Inflammatory macrophage (primary cell): ENCODE results near the gene CLCN2.
"Not testable (repeated sequence)": the region's sequence is repeated elsewhere in the genome, so short reads cannot be mapped to it uniquely, and the experiment has no call there.

ENCODE experiments used
- DNase-seq, 2 donors: peaks; one replicate each; pipeline ENCODE4 v3.0.0-alpha.2; 2020 to 2022

CLCN2 gene

GRCh38 chr3:184344579-184345316 lies 16.7 kb downstream of the CLCN2 start:
- DNase-seq, result no peak

GRCh38 chr3:184343200-184343876 lies 18.1 kb downstream of the CLCN2 start:
- DNase-seq, result no peak

GRCh38 chr3:184341925-184342324 lies 19.5 kb downstream of the CLCN2 start:
- DNase-seq, result no peak

GRCh38 chr3:184339451-184340135 lies 21.8 kb downstream of the CLCN2 start:
- DNase-seq, result not testable (repeated sequence)

- no peak for DNase-seq
These were observed 22.4 kb downstream of the CLCN2 start for GRCh38 chr3:184339001-184339400.

- DNase-seq, result peak; percentile 33 to 76
These were observed 22.9 kb downstream of the CLCN2 start for GRCh38 chr3:184338511-184338945.

- DNase-seq, result no peak
These were observed 23.4 kb downstream of the CLCN2 start for GRCh38 chr3:184337981-184338380.

- no peak for DNase-seq
These were observed 24.0 kb downstream of the CLCN2 start, which contains the start of gene FAM131A for GRCh38 chr3:184337399-184337714. FAM131A (plus strand) TSS chr3:184337600; CDS start chr3:184337631, 31 bp downstream.

- peak; percentile 59 to 69 for DNase-seq
These were observed 24.6 kb downstream of the CLCN2 start for GRCh38 chr3:184336547-184337398.

- DNase-seq, result peak; percentile 72 to 84
These were observed 25.5 kb downstream of the CLCN2 start for GRCh38 chr3:184335661-184336546.

GRCh38 chr3:184335291-184335660 lies 26.1 kb downstream of the CLCN2 start:
- DNase-seq, result no peak

GRCh38 chr3:184334470-184335158 lies 26.8 kb downstream of the CLCN2 start:
- DNase-seq, result peak in 1 of 2 donors; percentile 35

GRCh38 chr3:184333700-184334099 lies 27.7 kb downstream of the CLCN2 start:
- DNase-seq, result no peak

- no peak for DNase-seq
These were observed 28.2 kb downstream of the CLCN2 start for GRCh38 chr3:184333190-184333589.

GRCh38 chr3:184332370-184333090 lies 28.9 kb downstream of the CLCN2 start:
- no peak for DNase-seq

- no peak for DNase-seq
These were observed 32.9 kb downstream of the CLCN2 start for GRCh38 chr3:184328516-184328915.

GRCh38 chr3:184327171-184327570 lies 34.2 kb downstream of the CLCN2 start:
- DNase-seq, result no peak

- DNase-seq, result no peak
These were observed 35.6 kb downstream of the CLCN2 start for GRCh38 chr3:184325715-184326369.

- no peak for DNase-seq
These were observed 36.1 kb downstream of the CLCN2 start for GRCh38 chr3:184325269-184325668.

- no peak for DNase-seq
These were observed 37.7 kb downstream of the CLCN2 start for GRCh38 chr3:184323696-184324095.
